GM18868 (cell line): ENCODE measurements around the gene CSF3R.
A peak's percentile ranks its signal among the peaks of the same experiment; 100 is the strongest.

Experiments
- ATAC-seq: cut with Tn5 transposase; IDR thresholded peaks from one replicate; pipeline ENCODE4 v1.9.1; 2021; ENCODE audit warnings: mild to moderate bottlenecking, moderate library complexity; ENCODE audit not compliant: unreplicated experiment

CSF3R gene

DNA sequence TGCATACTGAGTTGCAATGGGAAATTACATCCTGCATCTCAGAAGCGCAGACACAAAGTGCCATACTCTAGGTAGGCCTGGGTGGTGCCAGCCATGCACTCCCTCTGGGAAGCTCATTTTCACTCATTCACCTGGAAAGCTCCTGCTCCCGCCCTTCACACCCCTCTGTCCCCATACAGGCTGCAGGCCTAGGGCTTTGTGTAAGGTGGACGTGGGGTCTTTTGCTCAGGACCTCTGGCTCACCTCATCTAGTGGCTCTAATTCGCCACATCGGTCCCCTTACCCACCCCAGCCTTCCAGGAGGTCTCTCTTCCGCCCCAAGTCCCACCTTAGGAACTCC is 19.3 kb downstream of the CSF3R start:
- no peak for ATAC-seq

DNA sequence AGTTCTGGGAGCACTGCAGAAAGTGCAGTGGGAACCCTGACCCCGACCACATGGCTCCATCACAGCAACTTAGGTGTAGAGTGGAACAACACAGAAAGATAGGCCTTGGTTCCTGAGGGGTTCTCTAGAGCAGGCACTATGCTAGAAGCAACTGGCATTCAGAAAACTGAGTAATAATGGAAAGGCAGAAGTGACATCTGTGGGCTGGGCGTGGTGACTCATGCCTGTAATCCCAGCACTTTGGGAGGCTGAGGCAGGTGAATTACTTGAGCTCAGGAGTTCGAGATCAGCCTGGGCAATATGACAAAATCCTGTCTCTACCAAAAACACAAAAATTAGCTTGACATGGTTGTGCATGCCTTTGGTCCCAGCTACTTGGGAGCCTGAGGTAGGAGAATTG is 23.8 kb downstream of the CSF3R start:
- no peak for ATAC-seq

DNA sequence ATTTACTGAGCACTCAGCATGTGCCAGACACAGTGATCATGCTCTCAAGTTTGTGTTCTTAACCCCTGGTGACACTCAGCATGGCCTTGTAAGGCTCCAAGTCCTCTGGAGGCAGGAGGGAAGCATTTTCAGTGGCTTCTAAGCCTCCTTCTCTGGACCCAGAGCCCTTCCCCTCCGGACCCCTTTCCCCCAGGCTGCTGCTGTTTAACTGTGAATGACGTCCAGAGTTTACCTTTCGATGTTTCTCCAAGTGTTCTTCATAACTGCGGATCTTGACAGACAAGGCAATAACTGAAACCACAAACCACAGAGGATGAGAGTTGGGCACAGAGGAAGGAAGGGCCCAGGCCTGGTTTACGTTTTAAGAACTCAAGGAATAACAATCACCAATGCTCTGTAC is 25.0 kb downstream of the CSF3R start:
- no peak for ATAC-seq

DNA sequence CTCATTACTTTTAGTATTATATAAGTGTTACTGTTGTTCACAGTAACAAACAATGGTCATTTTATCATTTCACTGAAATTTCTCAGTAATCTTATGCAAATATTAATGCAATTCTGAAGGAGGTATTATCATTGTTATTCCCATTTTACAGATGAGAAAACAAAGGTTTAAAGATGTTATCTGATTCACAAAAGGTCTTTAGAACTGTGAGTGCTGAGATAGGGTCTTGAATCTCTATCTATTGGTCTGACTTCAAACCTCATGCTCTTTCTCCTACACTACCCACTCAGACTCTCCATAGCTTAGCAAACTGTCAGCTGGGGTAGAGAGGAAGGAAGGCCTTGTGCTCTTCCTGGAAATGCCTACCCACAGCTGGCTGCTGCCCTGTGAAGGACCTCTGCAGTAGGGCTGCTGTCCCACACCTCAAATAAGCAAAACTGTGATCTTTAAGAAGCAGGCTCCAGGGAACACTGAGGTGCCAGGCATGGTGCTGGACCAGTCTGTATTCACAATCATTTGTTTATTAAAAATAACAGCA is 26.3 kb downstream of the CSF3R start:
- ATAC-seq, result no peak

DNA sequence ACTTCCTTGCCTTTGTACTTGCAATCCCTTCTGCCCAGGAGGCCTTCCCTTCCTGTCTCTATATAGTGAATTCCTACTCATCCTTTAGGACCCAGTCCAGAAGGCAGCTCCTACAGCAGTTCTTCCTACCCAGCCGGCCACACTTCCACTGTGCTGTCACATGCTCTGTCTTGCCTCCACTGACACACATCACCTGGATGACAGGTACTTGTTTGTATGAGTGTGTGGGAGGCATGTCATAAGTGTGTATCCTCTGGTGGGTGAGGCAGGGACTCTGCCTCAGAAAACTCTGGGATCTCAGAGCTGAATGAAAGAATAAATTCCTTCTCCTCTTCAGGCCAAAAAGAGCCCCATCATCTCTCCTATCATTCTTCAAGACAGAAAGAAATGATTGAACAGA is 27.3 kb downstream of the CSF3R start:
- no peak for ATAC-seq

DNA sequence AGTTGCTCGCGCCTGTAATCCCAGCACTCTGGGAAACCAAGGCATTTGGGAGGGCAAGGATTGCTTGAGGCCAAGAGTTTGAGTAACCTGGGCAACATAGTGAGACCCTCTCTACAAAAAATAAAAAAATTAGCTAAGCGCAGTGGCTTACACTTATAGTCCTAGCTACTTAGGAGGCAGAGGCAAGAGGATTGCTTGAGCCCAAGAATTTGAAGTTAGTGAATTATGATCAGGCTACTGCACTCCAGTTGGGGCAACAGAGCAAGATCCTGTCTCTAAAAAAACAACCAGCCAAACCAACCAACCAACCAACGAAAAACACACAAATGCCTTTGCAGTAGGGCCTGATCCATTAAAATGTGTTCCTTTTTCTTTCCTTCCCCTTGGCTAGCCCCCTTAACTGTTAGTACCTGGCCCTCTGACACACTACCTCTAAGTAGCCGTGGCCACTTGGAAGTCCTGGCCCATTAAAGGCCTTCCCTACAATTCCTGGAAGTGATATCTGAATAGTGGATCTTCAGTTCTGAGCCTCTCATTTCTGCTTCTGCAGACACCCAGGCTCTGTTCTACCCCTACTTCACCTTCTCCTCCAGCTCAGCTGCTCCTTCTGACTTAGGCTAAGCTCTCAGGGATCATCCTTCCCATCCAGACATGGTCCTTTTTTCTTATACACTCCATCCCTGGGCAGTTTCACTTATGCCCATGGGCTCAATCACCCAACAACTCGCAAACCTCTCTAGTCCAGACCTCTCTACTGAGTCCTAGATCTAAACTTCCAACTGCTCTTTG is 28.9 kb downstream of the CSF3R start:
- ATAC-seq, result no peak

DNA sequence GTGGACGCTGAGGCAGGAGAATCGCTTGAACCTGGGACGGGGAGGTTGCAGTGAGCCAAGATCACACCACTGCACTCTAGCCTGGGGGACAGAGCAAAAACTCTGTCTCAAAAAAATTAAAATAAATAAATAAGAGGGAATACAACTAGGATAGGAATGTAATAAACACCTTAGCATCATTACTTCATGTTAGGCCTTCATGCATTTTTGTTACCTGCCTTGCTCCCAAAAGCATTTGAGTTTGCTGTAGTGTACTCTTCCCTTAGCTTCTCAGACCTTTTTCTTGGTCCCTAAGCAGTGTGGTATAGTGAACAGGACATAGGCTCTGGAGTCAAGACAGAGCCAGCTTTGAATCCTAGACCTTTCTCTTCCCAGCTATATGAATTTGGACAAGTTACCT is 29.7 kb downstream of the CSF3R start:
- no peak for ATAC-seq

DNA sequence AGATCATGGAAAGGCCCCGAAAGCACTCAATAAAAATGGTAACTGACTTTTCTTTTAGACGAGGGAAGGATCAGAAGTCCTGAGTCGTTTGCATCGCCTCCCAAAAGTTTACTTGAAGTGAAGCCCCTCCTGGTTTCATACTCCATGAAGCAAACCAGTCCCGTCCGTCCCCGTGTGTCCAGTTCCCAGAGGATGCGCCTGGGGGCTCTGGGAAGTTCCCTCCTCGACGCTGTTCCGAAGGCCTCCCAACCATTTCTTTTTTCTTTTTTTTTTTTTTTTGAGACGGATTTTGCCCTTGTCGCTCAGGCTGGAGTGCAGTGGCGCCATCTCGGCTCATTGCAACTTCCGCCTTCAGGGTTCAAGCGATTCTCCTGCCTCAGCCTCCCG is 31.8 kb downstream of the CSF3R start:
- no peak for ATAC-seq

DNA sequence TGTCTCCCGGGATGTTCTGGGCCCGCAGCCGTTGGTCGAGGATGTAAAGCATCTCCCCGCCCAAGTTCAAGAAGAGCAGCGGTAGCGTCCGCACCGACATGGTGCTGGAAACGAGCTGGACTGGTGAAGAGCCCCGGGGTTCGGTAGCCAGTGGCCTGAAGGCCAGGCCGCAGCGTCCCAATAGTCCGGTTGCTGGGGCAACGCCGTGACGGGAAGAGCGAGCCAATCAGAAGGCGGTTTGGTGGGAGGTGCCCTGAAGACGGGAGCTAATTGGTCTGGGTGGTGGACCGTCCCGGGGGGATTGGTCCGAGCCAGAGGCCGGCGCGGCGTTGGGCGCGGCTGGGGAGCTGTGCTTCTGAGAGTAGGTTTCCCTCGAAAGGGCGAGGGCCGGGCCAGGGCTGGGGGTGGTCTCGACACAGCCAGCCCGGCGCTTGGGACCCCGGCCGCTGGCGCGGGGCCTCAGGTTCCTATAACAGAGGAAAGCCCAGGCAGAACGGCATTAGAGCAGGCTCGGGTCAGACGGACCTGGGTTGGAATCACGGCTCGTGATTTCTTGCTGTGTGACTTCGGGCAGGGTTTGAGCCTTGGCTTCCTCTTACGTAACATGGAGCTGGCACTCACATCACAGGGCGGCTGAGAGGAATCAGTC is 32.3 kb downstream of the CSF3R start, which contains the start of gene OSCP1:
TSS of gene OSCP1 (minus strand) at position 182 of the 649 bp plus-strand sequence. CDS start at position 100, 82 bp downstream.
- ATAC-seq, result peak; percentile 97

DNA sequence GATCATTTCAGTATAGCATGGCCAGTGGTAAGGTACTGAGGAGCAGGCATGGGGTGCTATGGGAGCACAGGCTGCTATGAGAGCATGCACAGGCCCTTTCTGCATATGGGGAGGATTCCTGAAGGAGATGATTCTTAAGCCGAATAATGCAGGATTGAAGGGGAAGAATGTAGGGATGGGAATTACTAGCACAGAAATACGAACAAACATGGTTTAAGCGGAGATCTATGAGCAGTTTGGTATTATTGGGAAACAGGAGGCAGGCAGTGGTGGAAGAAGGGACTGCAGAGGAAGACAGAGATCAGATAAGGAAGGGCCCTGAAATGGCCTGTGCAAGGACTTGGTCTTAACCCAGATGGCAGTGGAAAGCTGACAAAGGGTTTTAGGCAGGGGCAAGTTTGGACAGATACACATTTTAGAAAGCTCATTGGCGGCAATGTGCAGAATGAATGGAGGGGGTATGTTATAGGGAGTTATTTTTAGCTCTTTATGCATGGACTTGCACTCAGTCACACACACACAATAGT is 34.1 kb downstream of the CSF3R start:
- ATAC-seq, result no peak

DNA sequence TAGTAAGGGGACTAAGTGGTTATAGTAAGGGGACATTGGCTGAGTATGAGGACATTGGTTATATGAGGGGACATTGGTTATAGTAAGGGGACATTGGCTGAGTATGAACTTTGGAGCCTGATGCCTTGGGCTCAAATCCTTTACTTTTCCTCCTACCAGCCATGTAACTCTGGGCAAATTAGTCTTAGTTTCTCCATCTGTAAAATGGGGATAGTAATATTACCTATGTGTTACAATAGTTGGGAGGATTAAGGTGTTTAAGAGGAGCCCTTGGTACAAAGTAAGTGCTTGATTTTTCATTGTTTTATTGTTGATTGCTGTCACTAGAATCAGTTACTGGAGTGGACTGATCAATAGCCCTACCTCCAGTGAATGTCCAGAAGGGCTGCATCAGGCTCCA is 35.3 kb downstream of the CSF3R start:
- ATAC-seq, result no peak

DNA sequence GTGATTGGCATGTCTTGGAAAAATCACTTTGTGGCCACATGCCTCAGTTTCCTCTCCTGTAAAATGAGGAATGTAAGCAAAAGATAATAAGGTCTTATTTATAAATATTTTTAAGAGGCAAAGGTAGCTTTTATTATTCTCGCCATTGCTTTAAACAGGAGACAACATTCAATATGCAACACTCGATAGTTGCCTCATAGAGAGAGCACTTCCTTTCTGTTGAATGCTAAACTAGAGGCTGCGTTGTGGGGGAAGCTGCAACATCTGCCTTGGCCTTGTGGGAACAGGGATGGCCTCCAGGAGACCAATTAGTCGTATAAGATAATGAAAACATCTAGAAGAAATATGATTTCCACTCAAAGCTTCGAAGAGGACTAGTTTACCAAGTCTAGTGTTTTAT is 36.0 kb downstream of the CSF3R start:
- no peak for ATAC-seq

DNA sequence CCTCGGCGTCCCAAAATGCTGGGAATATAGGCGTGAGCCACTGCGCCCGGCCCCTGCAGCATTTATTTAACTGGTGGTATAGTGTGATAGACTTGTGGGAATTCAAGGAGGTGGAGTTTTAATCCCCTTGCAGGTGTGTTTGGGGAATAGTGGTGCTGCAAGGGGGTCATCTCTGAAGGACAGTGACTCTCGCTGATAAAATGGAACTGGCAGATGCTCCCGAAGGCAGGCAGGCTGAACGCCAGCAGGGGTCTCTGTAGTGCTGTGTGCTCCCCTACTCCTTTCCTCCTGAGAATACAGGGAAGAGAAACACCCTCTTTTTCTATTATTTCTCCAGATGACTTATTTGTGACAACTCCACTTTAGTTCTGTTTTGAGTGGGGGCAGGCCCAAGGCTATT is 36.4 kb downstream of the CSF3R start:
- ATAC-seq, result no peak

DNA sequence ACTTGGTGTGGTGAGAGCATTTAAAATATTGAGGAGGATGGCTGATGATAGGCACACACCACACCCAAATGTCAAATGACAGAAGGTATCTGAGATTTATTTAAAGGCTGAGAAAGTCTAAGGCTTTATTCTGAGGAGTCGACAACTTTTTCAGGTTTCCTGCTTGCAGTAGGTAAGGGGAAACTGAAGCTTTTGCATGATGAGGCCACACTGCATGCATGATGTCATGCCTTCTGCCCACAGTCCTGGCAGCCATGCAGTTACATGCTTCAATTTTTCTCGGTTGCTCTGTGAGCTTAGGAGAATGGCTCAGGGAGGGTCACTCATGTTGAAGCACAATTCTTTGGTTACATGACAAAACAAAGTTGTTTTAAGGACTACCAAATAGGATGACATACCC is 39.4 kb downstream of the CSF3R start:
- ATAC-seq, result no peak

DNA sequence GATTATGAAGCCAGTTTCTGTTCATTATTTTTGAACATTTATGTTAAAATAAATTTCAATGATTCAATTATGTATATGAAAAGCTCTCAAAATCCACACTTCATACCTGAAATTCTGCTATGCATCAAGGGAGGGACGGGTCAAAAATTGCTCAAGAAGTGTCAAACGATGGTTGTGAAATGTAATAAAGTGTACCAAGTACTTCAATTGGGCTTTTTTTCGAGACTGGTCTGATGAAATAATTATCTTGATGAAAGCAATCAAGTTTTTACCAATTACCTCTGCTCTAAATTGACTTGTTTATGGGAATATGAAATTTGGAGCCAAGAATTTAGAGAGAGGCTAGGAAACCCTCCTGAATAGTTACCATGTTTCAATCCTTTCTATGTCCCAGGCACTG is 40.4 kb downstream of the CSF3R start:
- no peak for ATAC-seq

DNA sequence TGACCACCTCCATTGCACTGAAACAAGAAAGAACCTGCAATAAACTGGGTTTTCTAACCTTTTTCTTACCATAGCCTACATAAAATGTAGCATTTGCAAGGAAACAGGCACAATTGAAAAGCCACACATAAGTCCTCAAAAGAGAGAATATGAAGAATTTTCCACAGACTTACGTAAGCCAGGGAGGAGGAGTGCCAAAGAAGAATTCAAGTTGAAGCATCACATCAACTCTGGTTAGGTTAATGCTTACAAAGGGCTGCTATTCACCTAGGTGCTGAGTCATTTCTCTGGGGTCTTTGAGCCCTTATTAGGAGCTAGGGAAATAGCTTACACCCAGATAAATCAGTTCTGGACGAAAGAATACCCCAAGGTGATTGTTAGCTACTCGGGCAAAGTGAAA is 42.1 kb downstream of the CSF3R start:
- no peak for ATAC-seq

DNA sequence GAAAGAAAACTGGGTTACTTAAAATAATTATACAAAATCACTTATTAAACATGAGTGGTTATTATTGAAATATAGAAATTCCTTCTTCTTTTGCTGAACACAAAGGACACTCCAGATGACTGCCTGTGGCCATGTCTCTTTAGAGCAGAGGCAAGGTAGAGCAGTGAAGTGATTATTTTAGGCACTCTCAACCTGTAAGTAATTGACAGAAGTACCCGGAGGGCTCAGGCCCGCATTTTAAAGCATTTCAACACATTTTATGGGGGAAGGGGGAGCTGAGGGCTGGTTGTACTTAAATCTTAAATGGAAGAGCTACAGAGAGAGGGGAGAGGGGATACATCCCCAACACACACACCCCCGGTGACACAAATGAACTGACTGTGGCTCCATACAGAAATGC is 42.7 kb downstream of the CSF3R start:
- no peak for ATAC-seq

DNA sequence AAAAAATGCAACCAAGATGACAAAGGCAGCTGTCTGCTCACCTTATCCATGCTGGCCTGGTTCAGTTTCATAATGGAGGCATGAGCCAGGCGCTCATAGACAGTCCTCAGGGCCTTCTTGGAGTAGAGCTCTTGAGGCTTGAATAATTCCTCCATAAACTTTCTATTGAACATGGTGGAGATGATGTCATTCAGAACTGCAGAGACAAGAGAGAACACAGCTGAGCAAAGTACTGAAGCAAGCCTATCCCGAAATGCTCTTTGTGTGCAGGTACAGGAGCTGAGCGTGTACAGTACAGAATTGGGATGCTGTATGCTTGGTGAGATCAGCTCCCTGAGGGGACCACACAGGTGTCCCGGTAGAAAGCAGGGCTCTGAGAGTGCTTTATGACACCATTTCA is 44.0 kb downstream of the CSF3R start:
- no peak for ATAC-seq

DNA sequence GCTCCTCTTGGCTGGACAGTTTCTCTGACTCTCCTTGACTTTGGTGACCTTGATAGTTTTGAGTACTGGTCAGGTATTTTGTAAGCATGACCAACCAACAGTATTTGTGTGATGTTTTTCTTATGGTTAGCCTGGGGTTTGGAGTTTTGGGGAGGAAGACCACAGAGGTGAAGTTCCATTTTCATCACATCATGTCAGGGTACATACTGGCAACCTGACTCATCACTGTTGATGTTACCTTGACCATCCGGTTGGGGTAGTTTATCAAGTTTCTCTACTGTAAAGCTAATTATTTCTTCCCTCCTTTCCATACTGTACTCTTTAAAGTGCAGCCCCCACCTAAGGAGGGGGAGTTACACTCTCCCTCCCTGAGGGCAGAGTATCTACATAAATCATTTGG is 45.9 kb downstream of the CSF3R start:
- no peak for ATAC-seq

DNA sequence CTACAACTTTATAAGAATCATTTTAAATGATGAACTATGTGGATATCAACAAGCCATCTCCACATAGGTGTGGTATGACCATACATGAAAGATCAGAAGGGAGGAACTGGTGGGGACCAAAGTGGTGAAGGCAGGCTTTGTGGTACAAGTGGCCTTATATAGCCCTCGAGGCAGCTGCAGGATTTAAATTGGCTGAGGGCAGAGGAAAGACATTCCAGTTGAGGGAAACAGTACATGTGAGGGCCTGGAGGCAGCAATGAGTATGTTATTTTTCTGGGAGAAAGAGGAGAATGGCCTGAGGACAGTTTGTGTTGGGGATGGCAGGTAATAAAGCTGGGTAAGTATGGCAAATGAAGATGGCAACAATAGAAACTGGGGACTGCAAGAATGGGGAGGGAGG is 49.6 kb downstream of the CSF3R start:
- ATAC-seq, result no peak

DNA sequence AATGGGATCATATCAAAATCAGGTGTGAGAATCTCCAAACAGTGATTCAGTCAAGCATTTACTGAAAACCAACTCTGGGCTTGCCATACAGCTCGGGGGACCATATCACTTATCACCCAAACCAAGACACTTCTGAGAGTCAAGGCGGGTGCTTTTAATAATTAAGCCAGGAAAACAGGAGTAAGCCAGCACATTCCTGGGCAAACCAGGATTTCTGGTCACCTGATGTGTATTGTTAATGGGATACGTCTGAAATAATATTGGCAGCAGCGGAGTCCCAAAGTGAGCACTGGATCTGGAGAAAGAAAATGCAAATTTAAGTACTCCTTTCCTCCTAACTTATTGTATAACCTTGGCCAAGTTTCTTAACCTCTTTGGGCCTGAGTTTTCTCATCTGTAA is 50.1 kb downstream of the CSF3R start:
- ATAC-seq, result no peak

DNA sequence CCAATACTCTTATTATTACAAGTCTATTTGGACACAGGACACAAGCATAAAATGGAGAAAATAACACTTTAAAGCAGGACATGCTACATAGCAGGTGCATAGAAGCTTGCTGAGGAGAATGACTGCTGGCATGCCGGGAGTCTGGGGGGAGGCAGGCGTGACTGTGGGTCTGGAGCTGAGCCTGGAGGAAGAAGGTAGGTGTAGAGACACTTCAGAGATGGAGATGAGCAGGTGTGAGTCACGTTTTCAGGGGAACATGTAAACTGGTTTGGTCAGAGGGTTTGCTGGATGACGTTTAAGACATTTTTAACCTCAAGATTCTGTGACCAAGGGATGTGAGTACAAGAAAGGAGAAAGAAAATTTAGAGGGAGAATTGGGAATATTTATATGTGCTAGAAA is 56.9 kb downstream of the CSF3R start:
- ATAC-seq, result no peak
